HEK293T (cell line): Measurements from ENCODE around the gene HOXC11.

Experiments used
- NFRKB ChIP-seq: fragments of 450-650 bp; IDR thresholded peaks from 2 replicates; pipeline ENCODE4 v1.6.1; 2016; ENCODE audit warnings: mild to moderate bottlenecking, moderate library complexity
- SP1 ChIP-seq: fragments of 450-650 bp; IDR thresholded peaks from 2 replicates; pipeline ENCODE4 v1.6.1; 2017

- TF ChIP-seq SP1 (no peak), NFRKB (no peak)
These were observed 27.7 kb upstream of the HOXC11 start for GRCh38 chr12:53944907-53945847.
